Gastroesophageal sphincter (tissue), 4 donors: ENCODE data around the gene UAP1L1. TPM values are rescaled to one million over a fixed set of nuclear protein-coding genes. Genes with fewer than 3 reads are reported as not detected.

Experiments used
- ATAC-seq: fragments of 150-250 bp; one replicate; pipeline ENCODE4 v1.9.1; 2016; ENCODE audit warnings: mild to moderate bottlenecking, moderate library complexity
- H3K27ac ChIP-seq, 4 donors: fragments of 200-600 bp; sonication (generic) in 3 of 4; 1 replicate in 3 of 4; 2 replicates in 1 of 4; pipeline ENCODE4 v1.5.1; 2016 to 2019
- H3K27me3 ChIP-seq: fragments of 200-600 bp; sonication (generic); one replicate; pipeline ENCODE4 v1.5.1; 2019
- H3K36me3 ChIP-seq, 2 donors: fragments of 200-600 bp; sonication (generic); one replicate each; pipeline ENCODE4 v1.5.1; 2019; ENCODE audit warnings: control low read depth in 1 of 2
- H3K4me1 ChIP-seq, 3 donors: fragments of 200-600 bp; sonication (generic); 1 replicate in 2 of 3; 2 replicates in 1 of 3; pipeline ENCODE4 v1.5.1; 2016 to 2019; ENCODE audit warnings: control low read depth in 2 of 3
- H3K4me3 ChIP-seq, 2 donors: fragments of 200-600 bp; sonication (generic); one replicate each; pipeline ENCODE4 v1.5.1; 2019; ENCODE audit warnings: mild to moderate bottlenecking in 1 of 2, moderate library complexity in 1 of 2
- H3K9me3 ChIP-seq, 3 donors: fragments of 200-600 bp; sonication (generic); one replicate each; pipeline ENCODE4 v1.5.1; 2017 to 2019; ENCODE audit warnings: control low read depth in 2 of 3
- EP300 ChIP-seq: sonication (generic); formaldehyde crosslinking; IDR thresholded peaks from one replicate; pipeline ENCODE4 v1.6.1; 2017; ENCODE audit warnings: antibody characterized with exemption, mild to moderate bottlenecking
- POLR2A ChIP-seq, 2 donors: fragments of 450-650 bp; IDR thresholded peaks; one replicate each; pipeline ENCODE4 v1.6.1; 2017; ENCODE audit warnings: antibody characterized with exemption in 2 of 2, mild to moderate bottlenecking in 2 of 2, moderate library complexity in 1 of 2
- POLR2AphosphoS5 ChIP-seq: sonication (generic); formaldehyde crosslinking; IDR thresholded peaks from one replicate; pipeline ENCODE4 v1.6.1; 2017; ENCODE audit warnings: antibody characterized with exemption
- WGBS, 2 donors: methylation state at CpG; one replicate each; pipeline ENCODE4 v1.1.5; 2018; ENCODE audit warnings: low coverage in 1 of 2; 5-methylcytosine and 5-hydroxymethylcytosine counted together
- total RNA-seq, 4 donors: library from RNA; depleted of rRNA; stranded (reverse); fragments of >200 nt; gene quantifications; one replicate each; pipeline ENCODE4 v1.1.0, GENCODE V29; 2016
- TF ChIP-seq, protein P1 (sequence below), 4 experiments: fragments of 200-600 bp in 2 of 4; fragments of 450-650 bp in 2 of 4; sonication (generic) in 1 of 4; IDR thresholded peaks; one replicate each; pipeline ENCODE4 v1.5.1; 2017 to 2019; ENCODE audit warnings: antibody characterized with exemption in 4 of 4, mild to moderate bottlenecking in 2 of 4, moderate library complexity in 2 of 4

The UAP1L1 gene
- total RNA-seq, 4 donors from 2014 or later = 4.2 to 7.3 (median 6.0) TPM

DNA sequence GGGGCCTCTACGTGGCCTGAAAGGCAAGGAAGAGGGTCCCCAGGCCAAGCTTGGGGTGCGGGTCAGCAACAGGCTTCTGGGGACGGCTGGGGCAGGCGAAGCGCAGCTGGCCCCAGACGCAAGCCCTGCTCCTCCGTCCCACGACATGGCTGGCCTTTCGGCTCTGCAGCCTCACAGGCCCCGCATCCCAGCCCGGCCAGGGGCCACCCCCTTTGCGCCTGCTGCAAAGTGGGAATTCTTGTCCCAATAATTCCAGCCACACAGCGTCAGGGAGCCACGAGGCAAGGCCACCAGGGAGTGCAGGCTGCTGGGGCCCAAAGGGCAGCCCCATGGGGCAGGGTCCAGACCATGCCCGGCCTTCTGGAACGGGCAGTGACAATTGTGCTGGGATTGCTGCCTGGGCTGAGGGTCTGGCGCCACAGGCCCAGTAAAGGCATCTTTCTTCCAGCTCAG, 22.4 kb upstream of the UAP1L1 start:
- Histone ChIP-seq H3K36me3 (no peaks in the 10 kb centered on the region), H3K27ac (peak overlapping the region in 3 of 4 donors; percentile 56 to 69 (median 68)), H3K27me3 (peaks cover 50% of the 10 kb centered on the region), H3K4me3 (no peak overlapping the region), H3K4me1 (peaks cover 0 to 58% (median 37%) of the 10 kb centered on the region in 3 donors), H3K9me3 (no peaks in the 10 kb centered on the region)
- no CpG with 5 or more reads among the region's 17 CpGs for WGBS, 2 donors
- TF ChIP-seq POLR2AphosphoS5 = no peak
- TF ChIP-seq EP300 = no peak
- TF ChIP-seq POLR2A (IDR thresholded peaks at IDR 0.05) = no peak
- TF ChIP-seq, protein P1, sequence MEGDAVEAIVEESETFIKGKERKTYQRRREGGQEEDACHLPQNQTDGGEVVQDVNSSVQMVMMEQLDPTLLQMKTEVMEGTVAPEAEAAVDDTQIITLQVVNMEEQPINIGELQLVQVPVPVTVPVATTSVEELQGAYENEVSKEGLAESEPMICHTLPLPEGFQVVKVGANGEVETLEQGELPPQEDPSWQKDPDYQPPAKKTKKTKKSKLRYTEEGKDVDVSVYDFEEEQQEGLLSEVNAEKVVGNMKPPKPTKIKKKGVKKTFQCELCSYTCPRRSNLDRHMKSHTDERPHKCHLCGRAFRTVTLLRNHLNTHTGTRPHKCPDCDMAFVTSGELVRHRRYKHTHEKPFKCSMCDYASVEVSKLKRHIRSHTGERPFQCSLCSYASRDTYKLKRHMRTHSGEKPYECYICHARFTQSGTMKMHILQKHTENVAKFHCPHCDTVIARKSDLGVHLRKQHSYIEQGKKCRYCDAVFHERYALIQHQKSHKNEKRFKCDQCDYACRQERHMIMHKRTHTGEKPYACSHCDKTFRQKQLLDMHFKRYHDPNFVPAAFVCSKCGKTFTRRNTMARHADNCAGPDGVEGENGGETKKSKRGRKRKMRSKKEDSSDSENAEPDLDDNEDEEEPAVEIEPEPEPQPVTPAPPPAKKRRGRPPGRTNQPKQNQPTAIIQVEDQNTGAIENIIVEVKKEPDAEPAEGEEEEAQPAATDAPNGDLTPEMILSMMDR (IDR thresholded peaks at IDR 0.05) = no peak
- ATAC-seq = no peak

DNA sequence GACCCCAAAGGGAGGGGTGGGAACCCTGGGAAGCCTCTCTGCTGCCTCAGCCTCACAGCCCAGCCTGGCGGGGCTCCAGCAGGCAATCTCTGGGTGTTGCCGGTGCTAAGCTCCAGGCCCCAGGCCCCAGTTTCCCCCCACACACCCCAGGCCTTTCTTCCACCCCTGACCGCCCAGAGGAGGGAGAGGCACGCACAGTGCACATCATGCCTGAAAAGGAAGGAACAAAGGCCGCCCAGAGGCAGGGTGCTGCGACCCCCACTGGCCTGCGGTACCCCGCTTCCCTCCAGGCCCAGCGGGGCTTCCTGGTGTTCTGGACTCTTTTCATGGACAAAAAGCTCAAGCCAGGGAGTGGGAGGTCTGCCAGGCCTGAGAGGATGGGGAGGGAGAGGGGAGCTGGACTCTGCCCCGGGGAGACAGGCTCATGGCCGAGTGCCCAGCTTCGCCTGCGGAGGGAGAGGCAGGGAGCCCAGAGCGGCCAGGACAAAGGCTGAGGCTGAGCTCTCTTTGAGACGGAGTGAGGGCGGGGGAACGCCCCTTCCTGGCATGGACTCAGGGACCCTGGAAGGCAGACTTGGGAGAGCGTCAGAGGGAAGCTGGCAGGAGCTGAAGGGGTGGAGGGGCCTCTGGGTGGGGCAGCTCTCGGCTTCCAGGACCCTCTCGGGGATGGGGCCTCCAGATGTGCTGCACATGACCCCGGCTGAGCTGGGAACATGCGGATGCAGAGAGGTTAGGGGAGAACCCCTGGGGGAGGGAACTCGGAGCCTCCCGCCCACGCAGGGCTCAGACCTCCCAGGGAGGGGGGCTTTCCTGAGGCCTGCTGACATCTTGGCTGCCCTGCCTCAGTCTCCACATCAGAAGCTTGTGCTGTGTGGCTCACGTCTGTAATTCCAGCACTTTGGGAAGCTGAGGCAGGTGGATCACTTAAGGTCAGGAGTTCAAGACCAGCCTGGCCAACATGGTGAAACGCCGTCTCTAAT, 21.6 kb upstream of the UAP1L1 start:
- 4 to 14% methylated on average over 4 to 16 of the region's 28 CpGs for WGBS, 2 donors

DNA sequence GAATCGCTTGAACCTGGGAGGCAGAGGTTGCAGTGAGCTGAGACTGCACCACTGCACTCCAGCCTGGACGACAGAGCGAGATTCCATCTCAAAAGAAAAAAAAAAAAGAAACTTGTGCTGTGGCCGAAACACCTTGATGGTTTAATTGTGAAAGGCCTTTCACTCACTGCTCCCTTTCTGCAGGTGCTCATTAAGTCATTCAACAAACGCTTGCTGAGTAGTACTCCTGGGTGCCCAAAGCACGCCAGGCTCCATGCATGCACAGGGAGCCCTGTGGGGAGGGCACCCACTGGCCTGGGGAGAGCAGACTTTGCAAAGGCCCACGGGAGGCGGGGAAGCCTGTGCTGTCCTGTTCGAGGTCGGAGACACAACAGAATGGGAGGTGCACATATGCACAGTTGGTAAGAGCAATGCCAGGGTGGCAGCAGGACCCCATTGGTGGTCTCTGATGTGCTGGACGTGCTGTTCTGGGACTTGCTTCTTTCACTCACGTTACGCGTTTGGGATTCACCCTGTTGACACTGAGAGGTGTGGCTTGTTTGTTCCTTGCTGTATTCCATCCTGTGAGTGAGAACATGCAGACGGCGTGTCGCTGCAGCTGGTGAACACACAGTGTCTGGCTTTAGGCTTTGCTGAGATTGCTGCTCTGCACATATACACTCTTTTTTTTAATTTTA, 20.4 kb upstream of the UAP1L1 start:
- no peak overlapping the region for H3K4me3 ChIP-seq
- peaks cover 0 to 58% (median 37%) of the 10 kb centered on the region in 3 donors for H3K4me1 ChIP-seq
- H3K27ac ChIP-seq = peak overlapping the region in 1 of 4 donors; percentile 69
- WGBS, 2 donors = 65 to 74% methylated on average over 11 of the region's 17 CpGs
- ATAC-seq = no peak
- H3K36me3 ChIP-seq = no peaks in the 10 kb centered on the region
- TF ChIP-seq POLR2A (IDR thresholded peaks at IDR 0.05) (no peak), POLR2AphosphoS5 (no peak), EP300 (no peak)
- TF ChIP-seq, protein P1 (IDR thresholded peaks at IDR 0.05) = no peak
- no peaks in the 10 kb centered on the region for H3K9me3 ChIP-seq
- H3K27me3 ChIP-seq = peaks cover 31% of the 10 kb centered on the region

More for the DNA sequence above, 21.6 kb upstream of the UAP1L1 start:
- H3K36me3 ChIP-seq = no peaks in the 10 kb centered on the region
- peak overlapping the region in 1 of 2 donors; percentile 3 for H3K4me3 ChIP-seq
- ATAC-seq = peak; percentile 86
- no peaks in the 10 kb centered on the region for H3K9me3 ChIP-seq
- no peak for TF ChIP-seq POLR2A (IDR thresholded peaks at IDR 0.05)
- no peak for TF ChIP-seq POLR2AphosphoS5
- no peak for TF ChIP-seq EP300
- TF ChIP-seq, protein P1 (IDR thresholded peaks at IDR 0.05) = no peak
- peaks cover 0 to 58% (median 37%) of the 10 kb centered on the region in 3 donors for H3K4me1 ChIP-seq
- H3K27me3 ChIP-seq = peaks cover 43% of the 10 kb centered on the region
- peak overlapping the region in 3 of 4 donors; percentile 56 to 69 (median 68) for H3K27ac ChIP-seq

DNA sequence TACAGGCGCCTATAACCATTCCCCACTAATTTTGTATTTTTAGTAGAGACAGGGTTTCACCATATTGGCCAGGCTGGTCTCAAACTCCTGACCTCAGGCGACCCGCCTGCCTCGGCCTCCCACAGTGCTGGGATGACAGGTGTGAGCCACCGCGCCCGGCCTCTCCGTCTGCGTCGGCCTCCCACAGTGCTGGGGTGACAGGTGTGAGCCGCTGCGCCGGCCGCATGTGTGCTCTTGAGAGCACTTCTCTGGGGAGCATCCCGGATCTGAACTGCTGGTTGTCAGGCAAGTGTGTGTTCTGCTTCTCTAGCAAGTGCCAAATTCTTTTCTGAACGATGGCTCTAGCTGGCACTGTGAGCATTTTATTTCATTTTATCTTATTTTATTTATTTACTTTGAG, 19.8 kb upstream of the UAP1L1 start:
- H3K9me3 ChIP-seq = no peaks in the 10 kb centered on the region
- H3K27ac ChIP-seq = peak overlapping the region in 1 of 4 donors; percentile 26
- no peaks in the 10 kb centered on the region for H3K36me3 ChIP-seq
- 40 to 51% methylated on average over 4 to 11 of the region's 16 CpGs for WGBS, 2 donors
- TF ChIP-seq POLR2A (IDR thresholded peaks at IDR 0.05) (no peak), EP300 (no peak), POLR2AphosphoS5 (no peak)
- TF ChIP-seq, protein P1 (IDR thresholded peaks at IDR 0.05) = no peak
- no peak for ATAC-seq
- H3K27me3 ChIP-seq = peaks cover 24% of the 10 kb centered on the region
- H3K4me3 ChIP-seq = no peak overlapping the region
- peaks cover 0 to 56% (median 37%) of the 10 kb centered on the region in 3 donors for H3K4me1 ChIP-seq
